Neuron (in vitro differentiated cells): ENCODE data around the gene BICDL2.
"Not testable (repeated sequence)": the region's sequence is repeated elsewhere in the genome, so short reads cannot be mapped to it uniquely, and the experiment has no call there.

Experiments used
- H2AFZ ChIP-seq: one replicate; pipeline ENCODE4 v1.6.1; 2013; ENCODE audit warnings: low read depth, mild to moderate bottlenecking, inconsistent platforms, low read length, moderate library complexity
- H3K27me3 ChIP-seq: one replicate; pipeline ENCODE4 v1.6.1; 2013; ENCODE audit warnings: low read length; ENCODE audit not compliant: insufficient read depth
- H3K36me3 ChIP-seq: one replicate; pipeline ENCODE4 v1.6.1; 2013; ENCODE audit warnings: low read length; ENCODE audit not compliant: insufficient read depth
- H3K4me1 ChIP-seq: one replicate; pipeline ENCODE4 v1.6.1; 2013; ENCODE audit warnings: low read length; ENCODE audit not compliant: insufficient read depth
- H3K4me3 ChIP-seq: 2 replicates; pipeline ENCODE4 v1.5.1; 2013; ENCODE audit warnings: mild to moderate bottlenecking, low read length, moderate library complexity
- H3K9me3 ChIP-seq: one replicate; pipeline ENCODE4 v1.6.1; 2013; ENCODE audit warnings: low read length

Gene BICDL2

GRCh38 chr16:3036726-3037315 is at the start of gene BICDL2:
BICDL2 (minus strand) TSS chr16:3036944; CDS start chr16:3035496, 1,448 bp downstream.
- Histone ChIP-seq H3K4me1 (no peaks in the 10 kb centered on the region), H3K4me3 (no peak within 1 kb of the TSS), H2AFZ (no peak within 1 kb of the TSS), H3K27me3 (peaks cover 56% of the 10 kb centered on the region), H3K9me3 (no peaks in the 10 kb centered on the region), H3K36me3 (no peaks in the 10 kb centered on the region)

- Histone ChIP-seq H2AFZ (no peak overlapping the region), H3K27me3 (peaks cover 2% of the 10 kb centered on the region), H3K9me3 (no peaks in the 10 kb centered on the region), H3K36me3 (no peaks in the 10 kb centered on the region), H3K4me1 (peaks cover 19% of the 10 kb centered on the region), H3K4me3 (no peak overlapping the region)
These were observed 49.3 kb upstream of the BICDL2 start for GRCh38 chr16:3085868-3086595.

- Histone ChIP-seq H3K4me1 (peaks cover 19% of the 10 kb centered on the region), H3K4me3 (no peak overlapping the region), H3K27me3 (peaks cover 2% of the 10 kb centered on the region), H3K9me3 (no peaks in the 10 kb centered on the region), H3K36me3 (no peaks in the 10 kb centered on the region), H2AFZ (no peak overlapping the region)
These were observed 48.4 kb upstream of the BICDL2 start for GRCh38 chr16:3084969-3085670.

- H3K4me1 ChIP-seq = peaks cover 19% of the 10 kb centered on the region
- no peaks in the 10 kb centered on the region for H3K36me3 ChIP-seq
- H3K9me3 ChIP-seq = no peaks in the 10 kb centered on the region
- H3K4me3 ChIP-seq = no peak overlapping the region
- H3K27me3 ChIP-seq = peaks cover 2% of the 10 kb centered on the region
- no peak overlapping the region for H2AFZ ChIP-seq
These were observed 47.7 kb upstream of the BICDL2 start for GRCh38 chr16:3084491-3084890.

GRCh38 chr16:3083408-3083807 is 46.7 kb upstream of the BICDL2 start:
- H3K4me3 ChIP-seq, H3K27me3 ChIP-seq, H2AFZ ChIP-seq, H3K36me3 ChIP-seq, H3K9me3 ChIP-seq: not testable (repeated sequence)
- peaks cover 19% of the 10 kb centered on the region for H3K4me1 ChIP-seq

- not testable (repeated sequence) for H3K36me3 ChIP-seq, H3K4me1 ChIP-seq, H2AFZ ChIP-seq, H3K9me3 ChIP-seq, H3K4me3 ChIP-seq, H3K27me3 ChIP-seq
These were observed 45.2 kb upstream of the BICDL2 start for GRCh38 chr16:3081957-3082356.

- Histone ChIP-seq H3K9me3 (no peaks in the 10 kb centered on the region), H3K4me1 (peaks cover 3% of the 10 kb centered on the region), H3K27me3 (peaks cover 13% of the 10 kb centered on the region), H2AFZ (no peak overlapping the region), H3K4me3 (no peak overlapping the region), H3K36me3 (no peaks in the 10 kb centered on the region)
These were observed 43.3 kb upstream of the BICDL2 start for GRCh38 chr16:3080024-3080423.

GRCh38 chr16:3076577-3076976 is 39.8 kb upstream of the BICDL2 start:
- no peak overlapping the region for H2AFZ ChIP-seq
- H3K9me3 ChIP-seq = no peaks in the 10 kb centered on the region
- H3K27me3 ChIP-seq = peaks cover 13% of the 10 kb centered on the region
- no peaks in the 10 kb centered on the region for H3K4me1 ChIP-seq
- H3K36me3 ChIP-seq = no peaks in the 10 kb centered on the region
- H3K4me3 ChIP-seq = no peak overlapping the region

GRCh38 chr16:3075946-3076345 is 39.2 kb upstream of the BICDL2 start:
- H3K4me1 ChIP-seq, H2AFZ ChIP-seq, H3K9me3 ChIP-seq, H3K36me3 ChIP-seq, H3K4me3 ChIP-seq: not testable (repeated sequence)
- H3K27me3 ChIP-seq = peaks cover 11% of the 10 kb centered on the region

GRCh38 chr16:3075523-3075915 is 38.8 kb upstream of the BICDL2 start:
- H2AFZ ChIP-seq = no peak overlapping the region

GRCh38 chr16:3074860-3075522 is 38.2 kb upstream of the BICDL2 start:
- no peaks in the 10 kb centered on the region for H3K36me3 ChIP-seq
- H3K9me3 ChIP-seq = no peaks in the 10 kb centered on the region
- no peak overlapping the region for H3K4me3 ChIP-seq
- no peaks in the 10 kb centered on the region for H3K4me1 ChIP-seq
- no peak overlapping the region for H2AFZ ChIP-seq
- peaks cover 13% of the 10 kb centered on the region for H3K27me3 ChIP-seq

More at GRCh38 chr16:3075523-3075915, 38.8 kb upstream of the BICDL2 start:
- Histone ChIP-seq H3K9me3 (no peaks in the 10 kb centered on the region), H3K4me1 (no peaks in the 10 kb centered on the region), H3K4me3 (no peak overlapping the region), H3K36me3 (no peaks in the 10 kb centered on the region), H3K27me3 (peaks cover 13% of the 10 kb centered on the region)

GRCh38 chr16:3073448-3073847 is 36.7 kb upstream of the BICDL2 start:
- peaks cover 15% of the 10 kb centered on the region for H3K27me3 ChIP-seq
- H2AFZ ChIP-seq = no peak overlapping the region
- no peaks in the 10 kb centered on the region for H3K9me3 ChIP-seq
- no peaks in the 10 kb centered on the region for H3K36me3 ChIP-seq
- H3K4me1 ChIP-seq = no peaks in the 10 kb centered on the region
- H3K4me3 ChIP-seq = no peak overlapping the region
